ENCODE results near the gene OR9Q1. TPM values are rescaled to one million over a fixed set of nuclear protein-coding genes. Genes with fewer than 3 reads are reported as not detected.

The OR9Q1 gene
- total RNA-seq, 1 donor from 2014 or later = not detected

GRCh38 chr11:58222721-58223120 is 199.0 kb downstream of the OR9Q1 start:
- H3K27ac Mint-ChIP-seq = no peak overlapping the region
- H3K4me1 Mint-ChIP-seq = no peaks in the 10 kb centered on the region
- Histone ChIP-seq H4K20me1 (ENCODE audit: low read depth) (no peaks in the 10 kb centered on the region), H3K9ac (no peak overlapping the region), H3K9me3 (ENCODE audit: low read depth) (no peaks in the 10 kb centered on the region), H3K4me3 (no peak overlapping the region), H3K4me1 (no peaks in the 10 kb centered on the region), H2AFZ (replicated peaks) (no peak overlapping the region), H3K27me3 (no peaks in the 10 kb centered on the region), H3K36me3 (no peaks in the 10 kb centered on the region), H3K27ac (no peak overlapping the region), H3K4me2 (no peak overlapping the region), H3F3A (ENCODE audit: low read depth) (no peaks in the 10 kb centered on the region), H3K79me2 (ENCODE audit: low read depth) (no peaks in the 10 kb centered on the region)
- H3K36me3 Mint-ChIP-seq = no peaks in the 10 kb centered on the region
- TF ChIP-seq EZH2phosphoT487 (IDR thresholded peaks at IDR 0.05) (no peak), CTCF (IDR thresholded peaks at IDR 0.05) (no peak), EZH2 (IDR thresholded peaks at IDR 0.05) (no peak)
- no peak overlapping the region for H3K4me3 Mint-ChIP-seq
- H3K27me3 Mint-ChIP-seq (ENCODE audit: insufficient read depth, low read depth) = peaks cover 2% of the 10 kb centered on the region
- no peaks in the 10 kb centered on the region for H3K9me3 Mint-ChIP-seq
- DNase-seq (ENCODE audit: low spot score) = no peak

GRCh38 chr11:58227956-58228615 is 204.4 kb downstream of the OR9Q1 start:
- Histone ChIP-seq H3K9ac (no peak overlapping the region), H2AFZ (replicated peaks) (no peak overlapping the region), H4K20me1 (ENCODE audit: low read depth) (no peaks in the 10 kb centered on the region), H3K36me3 (no peaks in the 10 kb centered on the region), H3F3A (ENCODE audit: low read depth) (no peaks in the 10 kb centered on the region), H3K4me2 (no peak overlapping the region), H3K27me3 (no peaks in the 10 kb centered on the region), H3K9me3 (ENCODE audit: low read depth) (no peaks in the 10 kb centered on the region), H3K4me3 (no peak overlapping the region), H3K27ac (no peak overlapping the region), H3K4me1 (no peaks in the 10 kb centered on the region), H3K79me2 (ENCODE audit: low read depth) (no peaks in the 10 kb centered on the region)
- H3K4me3 Mint-ChIP-seq = no peak overlapping the region
- H3K9me3 Mint-ChIP-seq = no peaks in the 10 kb centered on the region
- no peaks in the 10 kb centered on the region for H3K4me1 Mint-ChIP-seq
- DNase-seq (ENCODE audit: low spot score) = no peak
- no peaks in the 10 kb centered on the region for H3K36me3 Mint-ChIP-seq
- no peak overlapping the region for H3K27ac Mint-ChIP-seq
- peaks cover 2% of the 10 kb centered on the region for H3K27me3 Mint-ChIP-seq (ENCODE audit: insufficient read depth, low read depth)
- TF ChIP-seq CTCF (IDR thresholded peaks at IDR 0.05) (no peak), EZH2 (IDR thresholded peaks at IDR 0.05) (no peak), EZH2phosphoT487 (IDR thresholded peaks at IDR 0.05) (no peak)

Small RNA genes lying within 50 kb of the gene (small RNA-seq; reads per million reads assigned to genes)
- gene RNU6-899P = not detected

Other genes starting within 250 kb of the OR9Q1 start
- gene OR6Q1, start 7.1 kb downstream of the OR9Q1 start, total RNA-seq (ENCODE audit: low replicate concordance) = not detected in 2 replicates
- not detected in 2 replicates for gene OR9I1, start 101.6 kb downstream of the OR9Q1 start, total RNA-seq (ENCODE audit: low replicate concordance)
- not detected in 2 replicates for gene OR9Q2, start 165.2 kb downstream of the OR9Q1 start, total RNA-seq (ENCODE audit: low replicate concordance)
- not detected in 2 replicates for gene OR1S2, start 180.3 kb downstream of the OR9Q1 start, total RNA-seq (ENCODE audit: low replicate concordance)
- not detected in 2 replicates for gene OR1S1, start 188.8 kb downstream of the OR9Q1 start, total RNA-seq (ENCODE audit: low replicate concordance)
- not detected in 2 replicates for gene OR10Q1, start 205.0 kb downstream of the OR9Q1 start, total RNA-seq (ENCODE audit: low replicate concordance)
- not detected in 2 replicates for gene OR10W1, start 244.4 kb downstream of the OR9Q1 start, total RNA-seq (ENCODE audit: low replicate concordance)